ENCODE data around the gene TFPI2.
"Not testable (repeated sequence)": the region's sequence is repeated elsewhere in the genome, so short reads cannot be mapped to it uniquely, and the experiment has no call there.

DNA sequence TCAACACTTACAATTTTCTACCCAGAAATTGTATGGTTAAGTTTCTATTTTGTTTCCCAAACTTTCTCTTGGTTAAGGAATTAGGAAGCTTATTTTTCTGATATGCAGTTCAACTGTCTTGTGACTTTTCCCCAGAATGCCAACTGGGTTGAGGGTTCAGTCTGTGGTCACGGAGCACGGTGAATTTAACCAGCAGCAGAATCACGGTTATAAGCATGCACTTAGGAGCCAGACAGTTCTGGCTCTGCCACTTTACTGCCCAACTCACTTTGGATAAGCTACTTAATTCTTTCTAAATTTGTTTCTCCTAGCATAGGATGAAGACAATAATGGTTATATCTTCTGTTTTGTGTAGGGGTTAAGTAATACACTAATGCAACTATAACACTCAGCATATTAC, 20.7 kb upstream of the TFPI2 start:
- TF ChIP-seq RAD21 (IDR thresholded peaks at IDR 0.05); HNF4A (conservative IDR thresholded peaks at IDR 0.05); JUND (IDR thresholded peaks at IDR 0.05); EGR1 (IDR thresholded peaks at IDR 0.05; ENCODE audit: low read depth in 2 of 2); YY1 (IDR thresholded peaks at IDR 0.05); TAF1 (conservative IDR thresholded peaks at IDR 0.05); GABPA (IDR thresholded peaks at IDR 0.05 in 1 of 2, conservative IDR thresholded peaks at IDR 0.05 in 1 of 2): not testable (repeated sequence)
- TF ChIP-seq, protein P1, sequence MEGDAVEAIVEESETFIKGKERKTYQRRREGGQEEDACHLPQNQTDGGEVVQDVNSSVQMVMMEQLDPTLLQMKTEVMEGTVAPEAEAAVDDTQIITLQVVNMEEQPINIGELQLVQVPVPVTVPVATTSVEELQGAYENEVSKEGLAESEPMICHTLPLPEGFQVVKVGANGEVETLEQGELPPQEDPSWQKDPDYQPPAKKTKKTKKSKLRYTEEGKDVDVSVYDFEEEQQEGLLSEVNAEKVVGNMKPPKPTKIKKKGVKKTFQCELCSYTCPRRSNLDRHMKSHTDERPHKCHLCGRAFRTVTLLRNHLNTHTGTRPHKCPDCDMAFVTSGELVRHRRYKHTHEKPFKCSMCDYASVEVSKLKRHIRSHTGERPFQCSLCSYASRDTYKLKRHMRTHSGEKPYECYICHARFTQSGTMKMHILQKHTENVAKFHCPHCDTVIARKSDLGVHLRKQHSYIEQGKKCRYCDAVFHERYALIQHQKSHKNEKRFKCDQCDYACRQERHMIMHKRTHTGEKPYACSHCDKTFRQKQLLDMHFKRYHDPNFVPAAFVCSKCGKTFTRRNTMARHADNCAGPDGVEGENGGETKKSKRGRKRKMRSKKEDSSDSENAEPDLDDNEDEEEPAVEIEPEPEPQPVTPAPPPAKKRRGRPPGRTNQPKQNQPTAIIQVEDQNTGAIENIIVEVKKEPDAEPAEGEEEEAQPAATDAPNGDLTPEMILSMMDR (IDR thresholded peaks at IDR 0.05; ENCODE audit: low read depth, low read length, missing input control) = not testable (repeated sequence)
- TF ChIP-seq, protein P2, sequence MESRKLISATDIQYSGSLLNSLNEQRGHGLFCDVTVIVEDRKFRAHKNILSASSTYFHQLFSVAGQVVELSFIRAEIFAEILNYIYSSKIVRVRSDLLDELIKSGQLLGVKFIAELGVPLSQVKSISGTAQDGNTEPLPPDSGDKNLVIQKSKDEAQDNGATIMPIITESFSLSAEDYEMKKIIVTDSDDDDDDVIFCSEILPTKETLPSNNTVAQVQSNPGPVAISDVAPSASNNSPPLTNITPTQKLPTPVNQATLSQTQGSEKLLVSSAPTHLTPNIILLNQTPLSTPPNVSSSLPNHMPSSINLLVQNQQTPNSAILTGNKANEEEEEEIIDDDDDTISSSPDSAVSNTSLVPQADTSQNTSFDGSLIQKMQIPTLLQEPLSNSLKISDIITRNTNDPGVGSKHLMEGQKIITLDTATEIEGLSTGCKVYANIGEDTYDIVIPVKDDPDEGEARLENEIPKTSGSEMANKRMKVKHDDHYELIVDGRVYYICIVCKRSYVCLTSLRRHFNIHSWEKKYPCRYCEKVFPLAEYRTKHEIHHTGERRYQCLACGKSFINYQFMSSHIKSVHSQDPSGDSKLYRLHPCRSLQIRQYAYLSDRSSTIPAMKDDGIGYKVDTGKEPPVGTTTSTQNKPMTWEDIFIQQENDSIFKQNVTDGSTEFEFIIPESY (IDR thresholded peaks at IDR 0.05) = not testable (repeated sequence)
- TF ChIP-seq, protein P3, sequence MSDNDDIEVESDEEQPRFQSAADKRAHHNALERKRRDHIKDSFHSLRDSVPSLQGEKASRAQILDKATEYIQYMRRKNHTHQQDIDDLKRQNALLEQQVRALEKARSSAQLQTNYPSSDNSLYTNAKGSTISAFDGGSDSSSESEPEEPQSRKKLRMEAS (IDR thresholded peaks at IDR 0.05) = not testable (repeated sequence)

Measured in liver (tissue), 3 donors.